Lung (tissue), 12 donors: ENCODE data around the gene XRCC1. TPM values are rescaled to one million over a fixed set of nuclear protein-coding genes. Genes with fewer than 3 reads are reported as not detected.

Source experiments
- ATAC-seq: fragments of 200-7000 bp; cut with Tn5 transposase; one replicate; pipeline ENCODE4 v1.9.1; 2020; ENCODE audit warnings: moderate number of reproducible peaks; ENCODE audit not compliant: insufficient read depth, low FRiP score
- DNase-seq, 3 donors: peaks; one replicate each; pipeline ENCODE4 v3.0.0-alpha.2; 2013 to 2017
- H3K27ac ChIP-seq, 2 donors: one replicate each; pipeline ENCODE4 v1.5.1; 2013; ENCODE audit warnings: mild to moderate bottlenecking in 2 of 2, moderate library complexity in 2 of 2, control low read depth in 1 of 2, inconsistent platforms in 1 of 2, low read depth in 1 of 2, low read length in 1 of 2
- H3K27me3 ChIP-seq, 3 donors: one replicate each; pipeline ENCODE4 v1.5.1; 2013; ENCODE audit warnings: low read length in 2 of 3; ENCODE audit not compliant: control insufficient read depth in 3 of 3, insufficient read depth in 3 of 3
- H3K36me3 ChIP-seq, 4 donors: one replicate each; pipeline ENCODE4 v1.5.1; 2013; ENCODE audit warnings: low read length in 4 of 4, mild to moderate bottlenecking in 1 of 4, moderate library complexity in 1 of 4; ENCODE audit not compliant: control insufficient read depth in 4 of 4, insufficient read depth in 4 of 4
- H3K4me1 ChIP-seq, 5 donors: one replicate each; pipeline ENCODE4 v1.5.1; 2013; ENCODE audit warnings: low read length in 5 of 5, mild to moderate bottlenecking in 2 of 5, moderate library complexity in 1 of 5; ENCODE audit not compliant: control insufficient read depth in 5 of 5, insufficient read depth in 5 of 5
- H3K4me3 ChIP-seq: one replicate; pipeline ENCODE4 v1.5.1; 2013; ENCODE audit warnings: mild to moderate bottlenecking, control low read depth, moderate library complexity
- H3K9ac ChIP-seq, 2 donors: one replicate each; pipeline ENCODE4 v1.5.1; 2013; ENCODE audit warnings: low read length in 2 of 2, control low read depth in 1 of 2; ENCODE audit not compliant: insufficient read depth in 1 of 2
- H3K9me3 ChIP-seq, 4 donors: one replicate each; pipeline ENCODE4 v1.5.1; 2013; ENCODE audit warnings: low read length in 3 of 4, mild to moderate bottlenecking in 1 of 4, moderate library complexity in 1 of 4; ENCODE audit not compliant: control insufficient read depth in 4 of 4, insufficient read depth in 3 of 4
- WGBS, 2 donors: extraction: QIAGEN DNeasy Blood & Tissue Kit; methylation state at CpG; one replicate each; pipeline ENCODE4 v1.1.7; 2013; 5-methylcytosine and 5-hydroxymethylcytosine counted together
- polyA plus RNA-seq, 2 donors: library from polyadenylated mRNA; stranded (reverse); fragments of 200-250 nt; gene quantifications; one replicate each; pipeline ENCODE4 v1.2.1, GENCODE V29; 2013
- total RNA-seq, 2 donors: library from RNA; depleted of rRNA in 1 of 2; stranded (reverse); fragments of >200 nt in 1 of 2; gene quantifications; one replicate each; pipeline ENCODE4 v1.2.1, GENCODE V29; 2014 to 2021
- TF ChIP-seq, protein P1 (sequence below): IDR thresholded peaks from 2 replicates; pipeline ENCODE4 v1.5.1; 2012; ENCODE audit warnings: mild to moderate bottlenecking; ENCODE audit errors: control extremely low read depth, extremely low read depth
- donor health status: control.
- donor health status: control.
- donor health status: Bipolar disorder and iron deficiency.
- donor health status: healthy.
- donor health status: DM: yes; HTN: yes; CAD: no.

XRCC1 gene
- total and polyA plus RNA-seq, 4 donors, result 15.4 to 32.2 (median 24.5) TPM

DNA sequence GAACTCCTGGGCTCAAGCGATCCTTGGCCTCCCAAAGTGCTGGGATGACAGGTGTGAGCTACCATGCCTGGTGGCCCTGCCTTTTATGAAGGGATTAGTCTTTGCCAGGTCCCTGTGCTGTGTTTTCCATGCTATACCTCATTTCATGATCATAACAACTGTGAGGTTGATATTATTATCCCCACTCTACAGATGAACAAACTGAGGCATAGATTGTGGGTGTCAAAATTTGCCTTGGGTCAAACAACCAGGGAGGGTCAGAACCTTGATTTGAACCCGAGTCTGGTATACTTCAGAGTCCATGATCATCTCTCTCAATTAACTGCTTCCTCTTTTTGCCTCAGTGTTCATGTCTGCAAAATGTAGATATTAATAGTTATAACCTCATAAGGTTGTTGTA lies 7.2 kb upstream of the XRCC1 start:
- TF ChIP-seq, protein P1, sequence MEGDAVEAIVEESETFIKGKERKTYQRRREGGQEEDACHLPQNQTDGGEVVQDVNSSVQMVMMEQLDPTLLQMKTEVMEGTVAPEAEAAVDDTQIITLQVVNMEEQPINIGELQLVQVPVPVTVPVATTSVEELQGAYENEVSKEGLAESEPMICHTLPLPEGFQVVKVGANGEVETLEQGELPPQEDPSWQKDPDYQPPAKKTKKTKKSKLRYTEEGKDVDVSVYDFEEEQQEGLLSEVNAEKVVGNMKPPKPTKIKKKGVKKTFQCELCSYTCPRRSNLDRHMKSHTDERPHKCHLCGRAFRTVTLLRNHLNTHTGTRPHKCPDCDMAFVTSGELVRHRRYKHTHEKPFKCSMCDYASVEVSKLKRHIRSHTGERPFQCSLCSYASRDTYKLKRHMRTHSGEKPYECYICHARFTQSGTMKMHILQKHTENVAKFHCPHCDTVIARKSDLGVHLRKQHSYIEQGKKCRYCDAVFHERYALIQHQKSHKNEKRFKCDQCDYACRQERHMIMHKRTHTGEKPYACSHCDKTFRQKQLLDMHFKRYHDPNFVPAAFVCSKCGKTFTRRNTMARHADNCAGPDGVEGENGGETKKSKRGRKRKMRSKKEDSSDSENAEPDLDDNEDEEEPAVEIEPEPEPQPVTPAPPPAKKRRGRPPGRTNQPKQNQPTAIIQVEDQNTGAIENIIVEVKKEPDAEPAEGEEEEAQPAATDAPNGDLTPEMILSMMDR, result no peak
- Histone ChIP-seq H3K36me3 (peaks cover 0 to 6% (median 4%) of the 10 kb centered on the region in 4 donors), H3K4me3 (no peak overlapping the region), H3K27me3 (no peaks in the 10 kb centered on the region), H3K4me1 (peaks cover 0 to 22% (median 11%) of the 10 kb centered on the region in 5 donors), H3K9ac (no peak overlapping the region), H3K9me3 (peaks cover 0 to 2% (median 0%) of the 10 kb centered on the region in 4 donors), H3K27ac (no peak overlapping the region)
- DNase-seq, result no peak
- WGBS, 2 donors, result 89 to 95% methylated on average over 2 of the region's 2 CpGs
- ATAC-seq, result no peak

DNA sequence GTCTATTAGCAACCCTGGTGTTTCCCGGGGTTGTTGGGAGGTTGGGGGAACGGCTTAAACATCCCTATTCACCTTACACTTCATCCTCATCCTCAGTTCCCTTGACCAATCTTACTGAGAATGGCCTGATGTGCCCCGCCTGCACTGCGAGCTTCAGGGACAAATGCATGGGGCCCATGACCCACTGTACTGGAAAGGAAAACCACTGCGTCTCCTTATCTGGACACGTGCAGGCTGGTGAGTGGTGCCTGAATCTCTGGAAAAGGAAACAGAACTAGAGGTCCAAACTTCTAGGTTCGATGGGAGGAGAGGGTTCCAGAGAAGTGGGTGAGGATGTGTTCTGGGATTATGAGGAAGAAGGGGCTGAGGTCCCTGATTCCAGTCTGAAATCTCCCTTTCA lies 6.1 kb upstream of the XRCC1 start:
- Histone ChIP-seq H3K27ac (no peak overlapping the region), H3K4me1 (peaks cover 0 to 22% (median 10%) of the 10 kb centered on the region in 5 donors), H3K27me3 (no peaks in the 10 kb centered on the region), H3K9ac (peak overlapping the region; percentile 27 to 73), H3K36me3 (peaks cover 0 to 5% (median 1%) of the 10 kb centered on the region in 4 donors), H3K9me3 (peaks cover 0 to 1% (median 0%) of the 10 kb centered on the region in 4 donors), H3K4me3 (no peak overlapping the region)
- TF ChIP-seq, protein P1, result no peak
- ATAC-seq (no peak), DNase-seq (no peak)
- WGBS, 2 donors, result 64 to 69% methylated on average over 7 of the region's 7 CpGs

DNA sequence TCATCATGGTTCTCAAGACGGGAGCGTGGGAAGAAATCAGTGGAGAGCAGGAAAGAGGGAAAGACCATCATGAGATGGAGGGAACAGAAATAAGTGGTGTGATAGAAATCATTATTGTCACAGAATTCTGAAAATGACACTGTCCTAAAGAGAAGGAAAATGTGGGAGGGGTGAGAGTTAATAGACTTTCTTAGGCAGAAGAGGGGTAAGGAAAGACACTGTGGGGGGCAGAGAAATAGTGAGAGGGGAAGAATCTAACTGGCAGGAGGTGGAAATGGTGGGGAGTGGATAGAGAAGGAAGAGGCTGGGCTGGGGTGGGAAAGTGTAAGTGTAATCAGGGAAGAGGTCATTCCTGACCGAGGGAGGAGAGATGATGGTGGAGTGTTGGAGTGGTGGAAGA lies 3.5 kb upstream of the XRCC1 start:
- Histone ChIP-seq H3K4me3 (no peak overlapping the region), H3K27me3 (no peaks in the 10 kb centered on the region), H3K27ac (no peak overlapping the region), H3K9me3 (no peaks in the 10 kb centered on the region), H3K4me1 (peaks cover 3 to 38% (median 12%) of the 10 kb centered on the region in 5 donors), H3K9ac (no peak overlapping the region), H3K36me3 (no peaks in the 10 kb centered on the region)
- DNase-seq (no peak), ATAC-seq (no peak)
- TF ChIP-seq, protein P1, result no peak
- 90% methylated on average over 3 of the region's 3 CpGs for WGBS, 2 donors
